Breast epithelium (tissue), 3 donors: ENCODE data around the gene ENDOV.

Experiments used
- CTCF ChIP-seq, 3 donors: fragments of 450-650 bp; IDR thresholded peaks; one replicate each; pipeline ENCODE4 v1.5.1; 2016 to 2017; ENCODE audit warnings: antibody characterized with exemption in 3 of 3, mild to moderate bottlenecking in 3 of 3, moderate library complexity in 3 of 3
- POLR2A ChIP-seq: fragments of 450-650 bp; IDR thresholded peaks from one replicate; pipeline ENCODE4 v1.6.1; 2016; ENCODE audit warnings: antibody characterized with exemption, mild to moderate bottlenecking, moderate library complexity
- POLR2AphosphoS5 ChIP-seq, 3 donors: sonication (generic); formaldehyde crosslinking; IDR thresholded peaks; one replicate each; pipeline ENCODE4 v1.6.1; 2017; ENCODE audit warnings: antibody characterized with exemption in 3 of 3

DNA sequence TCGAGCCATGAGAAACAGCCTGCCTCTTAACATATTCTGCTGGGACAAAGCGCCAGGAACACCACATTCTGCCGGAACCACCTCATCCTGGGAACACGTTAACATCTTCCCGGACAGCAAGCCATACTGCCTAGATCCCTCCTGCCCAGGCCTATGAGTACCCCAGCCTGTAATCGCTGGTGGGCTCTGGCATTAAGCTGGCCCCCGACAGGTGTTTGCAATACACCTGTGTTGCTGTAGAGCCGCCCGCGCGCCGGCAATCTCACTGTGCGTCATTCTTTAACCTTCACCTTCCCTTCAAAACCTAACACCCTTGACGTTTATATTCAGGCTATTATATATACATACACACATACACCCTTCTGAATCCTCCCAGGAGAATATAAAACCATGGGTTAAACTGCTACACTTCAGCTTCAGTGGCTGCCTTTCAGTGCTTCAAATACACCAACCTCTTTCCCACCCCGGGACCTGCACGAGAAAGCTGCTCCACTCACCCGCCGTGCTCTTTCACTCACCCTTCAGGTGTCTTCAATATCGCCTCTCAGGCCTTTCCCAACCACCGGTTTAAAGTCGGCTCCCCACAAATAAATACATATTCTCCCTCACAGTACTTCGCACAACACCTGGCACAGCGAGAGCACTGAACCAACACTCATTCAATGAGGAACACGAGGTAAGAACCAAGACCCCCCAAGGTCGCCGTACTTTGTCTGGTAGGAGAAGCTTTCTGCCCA, 1.0 kb upstream of the ENDOV start:
- no peak for TF ChIP-seq POLR2A
- TF ChIP-seq CTCF (IDR thresholded peaks at IDR 0.05) = no peak
- no peak for TF ChIP-seq POLR2AphosphoS5 (IDR thresholded peaks at IDR 0.05)
